ENCODE measurements around the gene DCLK1.

DNA sequence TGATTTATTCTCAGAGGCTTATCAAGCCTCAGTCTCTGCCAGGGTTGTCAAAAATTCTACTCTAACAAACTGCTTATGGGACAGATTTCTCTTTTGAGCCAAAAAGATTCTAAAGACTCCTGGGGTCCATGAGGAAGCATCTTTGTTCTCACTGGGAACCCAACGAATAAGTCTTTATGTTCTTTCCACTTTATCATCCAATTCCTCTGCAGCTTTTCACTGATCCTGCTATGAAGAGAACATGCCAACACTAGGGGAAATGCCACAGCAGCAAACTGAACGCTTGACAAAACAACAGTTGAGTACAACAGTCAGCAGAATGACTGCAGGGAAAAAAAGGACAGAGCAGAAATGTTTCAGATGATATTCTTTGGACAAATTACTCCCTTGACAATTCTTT, 22.2 kb downstream of the DCLK1 start:
- TF ChIP-seq, protein P1, sequence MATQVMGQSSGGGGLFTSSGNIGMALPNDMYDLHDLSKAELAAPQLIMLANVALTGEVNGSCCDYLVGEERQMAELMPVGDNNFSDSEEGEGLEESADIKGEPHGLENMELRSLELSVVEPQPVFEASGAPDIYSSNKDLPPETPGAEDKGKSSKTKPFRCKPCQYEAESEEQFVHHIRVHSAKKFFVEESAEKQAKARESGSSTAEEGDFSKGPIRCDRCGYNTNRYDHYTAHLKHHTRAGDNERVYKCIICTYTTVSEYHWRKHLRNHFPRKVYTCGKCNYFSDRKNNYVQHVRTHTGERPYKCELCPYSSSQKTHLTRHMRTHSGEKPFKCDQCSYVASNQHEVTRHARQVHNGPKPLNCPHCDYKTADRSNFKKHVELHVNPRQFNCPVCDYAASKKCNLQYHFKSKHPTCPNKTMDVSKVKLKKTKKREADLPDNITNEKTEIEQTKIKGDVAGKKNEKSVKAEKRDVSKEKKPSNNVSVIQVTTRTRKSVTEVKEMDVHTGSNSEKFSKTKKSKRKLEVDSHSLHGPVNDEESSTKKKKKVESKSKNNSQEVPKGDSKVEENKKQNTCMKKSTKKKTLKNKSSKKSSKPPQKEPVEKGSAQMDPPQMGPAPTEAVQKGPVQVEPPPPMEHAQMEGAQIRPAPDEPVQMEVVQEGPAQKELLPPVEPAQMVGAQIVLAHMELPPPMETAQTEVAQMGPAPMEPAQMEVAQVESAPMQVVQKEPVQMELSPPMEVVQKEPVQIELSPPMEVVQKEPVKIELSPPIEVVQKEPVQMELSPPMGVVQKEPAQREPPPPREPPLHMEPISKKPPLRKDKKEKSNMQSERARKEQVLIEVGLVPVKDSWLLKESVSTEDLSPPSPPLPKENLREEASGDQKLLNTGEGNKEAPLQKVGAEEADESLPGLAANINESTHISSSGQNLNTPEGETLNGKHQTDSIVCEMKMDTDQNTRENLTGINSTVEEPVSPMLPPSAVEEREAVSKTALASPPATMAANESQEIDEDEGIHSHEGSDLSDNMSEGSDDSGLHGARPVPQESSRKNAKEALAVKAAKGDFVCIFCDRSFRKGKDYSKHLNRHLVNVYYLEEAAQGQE (IDR thresholded peaks at IDR 0.05; ENCODE audit: insufficient replicate concordance, low read depth) = no peak
- TF ChIP-seq, protein P2, sequence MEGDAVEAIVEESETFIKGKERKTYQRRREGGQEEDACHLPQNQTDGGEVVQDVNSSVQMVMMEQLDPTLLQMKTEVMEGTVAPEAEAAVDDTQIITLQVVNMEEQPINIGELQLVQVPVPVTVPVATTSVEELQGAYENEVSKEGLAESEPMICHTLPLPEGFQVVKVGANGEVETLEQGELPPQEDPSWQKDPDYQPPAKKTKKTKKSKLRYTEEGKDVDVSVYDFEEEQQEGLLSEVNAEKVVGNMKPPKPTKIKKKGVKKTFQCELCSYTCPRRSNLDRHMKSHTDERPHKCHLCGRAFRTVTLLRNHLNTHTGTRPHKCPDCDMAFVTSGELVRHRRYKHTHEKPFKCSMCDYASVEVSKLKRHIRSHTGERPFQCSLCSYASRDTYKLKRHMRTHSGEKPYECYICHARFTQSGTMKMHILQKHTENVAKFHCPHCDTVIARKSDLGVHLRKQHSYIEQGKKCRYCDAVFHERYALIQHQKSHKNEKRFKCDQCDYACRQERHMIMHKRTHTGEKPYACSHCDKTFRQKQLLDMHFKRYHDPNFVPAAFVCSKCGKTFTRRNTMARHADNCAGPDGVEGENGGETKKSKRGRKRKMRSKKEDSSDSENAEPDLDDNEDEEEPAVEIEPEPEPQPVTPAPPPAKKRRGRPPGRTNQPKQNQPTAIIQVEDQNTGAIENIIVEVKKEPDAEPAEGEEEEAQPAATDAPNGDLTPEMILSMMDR (IDR thresholded peaks at IDR 0.05; ENCODE audit: insufficient read depth, low read length) = no peak
- TF ChIP-seq POLR2AphosphoS5 (IDR thresholded peaks at IDR 0.05; ENCODE audit: low read depth) (no peak), SPI1 (IDR thresholded peaks at IDR 0.05; ENCODE audit: borderline replicate concordance, low read depth) (no peak)
